Cerebellar cortex (tissue), 1 donor: ENCODE data around the gene CYTH1.

Experiments
- DNase-seq: peaks from one replicate; pipeline ENCODE4 v3.0.0-alpha.2; 2015; ENCODE audit warnings: low spot score

CYTH1 gene, protein sequence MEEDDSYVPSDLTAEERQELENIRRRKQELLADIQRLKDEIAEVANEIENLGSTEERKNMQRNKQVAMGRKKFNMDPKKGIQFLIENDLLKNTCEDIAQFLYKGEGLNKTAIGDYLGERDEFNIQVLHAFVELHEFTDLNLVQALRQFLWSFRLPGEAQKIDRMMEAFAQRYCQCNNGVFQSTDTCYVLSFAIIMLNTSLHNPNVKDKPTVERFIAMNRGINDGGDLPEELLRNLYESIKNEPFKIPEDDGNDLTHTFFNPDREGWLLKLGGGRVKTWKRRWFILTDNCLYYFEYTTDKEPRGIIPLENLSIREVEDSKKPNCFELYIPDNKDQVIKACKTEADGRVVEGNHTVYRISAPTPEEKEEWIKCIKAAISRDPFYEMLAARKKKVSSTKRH

DNA sequence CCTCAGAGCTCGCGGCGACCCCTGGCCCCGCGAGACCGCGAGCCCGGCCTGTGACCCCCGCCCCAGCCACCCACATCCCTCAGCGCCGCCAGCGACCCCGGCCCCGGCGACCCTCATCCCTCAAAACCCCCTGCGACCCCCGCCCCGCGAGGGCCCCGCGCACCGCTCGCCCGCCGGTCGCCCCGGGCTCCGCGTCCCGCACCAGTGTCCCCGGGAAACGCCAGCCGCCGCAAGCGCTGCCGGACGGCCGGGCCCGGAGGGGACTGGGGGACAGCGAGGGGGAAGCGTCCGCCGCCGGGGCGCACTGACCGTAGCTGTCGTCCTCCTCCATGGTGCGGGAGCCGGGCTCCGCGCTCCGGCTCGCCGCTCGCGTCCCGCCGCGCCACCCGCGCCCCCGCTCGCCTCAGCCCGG, at the start of gene CYTH1:
TSS of gene CYTH1 (minus strand) at position 381 of the 412 bp plus-strand sequence. CDS start at position 331, 50 bp downstream.
- DNase-seq = no peak

DNA sequence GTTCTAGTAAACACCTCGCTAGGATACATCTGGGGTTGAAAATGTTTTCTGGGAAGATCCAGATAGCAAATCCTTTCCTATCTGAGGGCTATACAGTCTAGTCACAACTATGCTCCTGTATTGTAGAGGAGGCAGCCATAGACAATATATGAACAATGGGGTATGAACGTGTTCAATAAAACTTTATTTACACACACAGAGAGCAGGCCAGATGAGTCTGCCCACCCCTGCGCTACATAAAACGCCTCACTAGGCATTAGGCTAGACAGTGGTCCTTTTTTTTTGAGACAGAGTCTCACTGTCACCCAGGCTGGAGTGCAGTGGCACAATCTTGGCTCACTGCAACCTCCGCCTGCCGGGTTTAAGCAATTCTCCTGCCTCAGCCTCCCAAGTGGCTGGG, 47.4 kb upstream of the CYTH1 start:
- no peak for DNase-seq

DNA sequence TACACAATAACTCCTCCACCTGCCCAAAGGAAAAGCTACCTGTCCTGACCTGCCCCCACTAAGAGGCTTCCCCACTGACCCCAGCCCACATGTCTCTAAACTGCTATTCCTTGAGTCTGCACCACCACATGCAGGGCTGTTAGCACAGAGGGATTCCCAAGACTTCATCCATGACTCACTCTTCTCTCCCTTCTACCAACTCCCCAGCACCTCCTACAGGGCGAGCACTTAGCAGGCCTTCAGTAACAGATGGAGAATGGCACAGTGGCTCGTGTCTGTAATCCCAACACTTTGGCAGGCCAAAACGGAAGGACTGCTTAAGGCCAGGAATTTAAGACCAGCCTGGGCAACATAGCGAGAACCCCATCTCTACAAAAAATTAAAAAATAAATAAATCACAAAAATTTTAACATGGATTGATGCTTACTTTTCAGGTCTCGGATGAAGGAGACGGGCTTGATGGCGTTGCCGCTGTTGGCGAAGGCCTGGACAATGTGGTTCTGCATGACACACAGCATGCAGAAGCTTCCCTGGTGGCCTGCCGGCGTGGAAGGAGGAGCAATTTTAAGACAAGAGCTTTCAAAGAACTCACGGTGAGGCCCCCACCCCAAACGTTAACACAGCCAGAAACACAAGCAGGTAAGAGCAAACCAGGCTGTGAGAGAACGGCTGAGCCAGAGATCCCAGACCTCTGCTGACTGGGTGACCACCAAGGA, 46.6 kb upstream of the CYTH1 start:
- no peak for DNase-seq

DNA sequence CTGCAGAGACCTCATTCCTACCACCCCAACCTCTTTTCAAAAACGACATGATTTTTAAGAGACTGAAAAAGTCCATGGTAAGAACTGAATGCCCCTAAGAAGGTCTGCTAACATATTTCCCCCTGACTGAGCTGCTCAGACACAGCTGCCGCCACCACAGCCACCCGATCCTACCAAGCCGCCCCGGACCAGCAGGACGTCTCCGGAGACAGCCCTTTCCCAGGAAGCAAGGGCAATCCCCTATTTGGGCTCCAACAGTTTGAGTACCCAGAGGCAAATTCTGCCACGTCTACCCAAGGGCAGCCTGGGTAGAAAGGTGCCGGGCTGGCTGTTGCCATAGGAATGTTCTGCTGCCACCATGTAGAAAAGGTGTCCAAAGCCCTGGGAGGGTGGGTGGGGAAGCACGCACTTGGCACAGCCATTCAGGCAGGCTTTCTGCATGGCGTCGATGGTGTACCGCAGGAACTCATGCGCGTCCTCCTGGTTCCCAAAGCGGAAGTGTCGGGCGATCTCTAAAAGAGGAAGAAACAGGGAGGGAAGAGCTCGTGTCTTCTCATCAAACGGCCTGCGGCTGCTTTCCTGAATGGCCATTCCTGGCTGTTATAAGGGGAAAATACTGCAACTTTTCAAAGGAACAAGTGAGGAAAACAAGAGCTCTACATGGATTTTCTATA, 44.9 kb upstream of the CYTH1 start:
- DNase-seq = no peak

DNA sequence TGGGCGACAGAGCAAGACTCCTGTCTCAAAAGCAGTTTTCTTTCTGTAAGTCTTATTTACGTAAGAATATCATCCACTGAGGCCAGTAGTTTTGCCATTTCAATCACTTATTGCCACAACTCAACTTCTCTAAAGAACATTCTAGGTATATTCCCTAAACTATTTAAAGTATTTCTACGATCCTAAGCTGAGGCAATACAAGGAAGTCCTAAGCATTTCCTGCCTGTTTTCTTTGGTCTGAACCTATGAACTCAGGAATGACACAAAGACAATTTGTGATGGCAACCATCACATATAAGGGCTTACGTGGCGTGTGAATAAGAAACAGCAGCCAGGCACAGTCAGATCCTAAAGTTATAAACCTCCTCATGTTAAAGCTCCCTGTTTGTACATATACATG, 44.3 kb upstream of the CYTH1 start:
- DNase-seq = no peak

DNA sequence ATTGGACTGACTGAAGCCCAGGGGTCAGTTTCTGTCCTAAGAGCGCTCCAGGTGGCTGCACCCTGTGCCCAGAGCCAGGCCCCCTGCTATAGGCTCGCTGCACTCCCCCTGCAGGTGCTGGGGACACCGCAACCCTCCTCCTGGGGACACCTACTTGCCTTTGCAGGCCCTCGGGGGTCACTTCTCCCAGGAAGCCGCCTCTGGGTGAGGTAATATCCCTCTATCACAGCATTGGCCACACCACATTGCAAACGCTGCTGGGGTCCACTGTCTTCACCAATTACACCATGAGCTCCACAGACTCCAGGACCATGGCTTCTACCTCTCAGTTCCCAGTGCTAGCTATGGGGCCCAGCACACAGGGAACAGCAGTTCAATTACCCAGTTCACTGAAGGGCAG, 43.6 kb upstream of the CYTH1 start:
- no peak for DNase-seq

DNA sequence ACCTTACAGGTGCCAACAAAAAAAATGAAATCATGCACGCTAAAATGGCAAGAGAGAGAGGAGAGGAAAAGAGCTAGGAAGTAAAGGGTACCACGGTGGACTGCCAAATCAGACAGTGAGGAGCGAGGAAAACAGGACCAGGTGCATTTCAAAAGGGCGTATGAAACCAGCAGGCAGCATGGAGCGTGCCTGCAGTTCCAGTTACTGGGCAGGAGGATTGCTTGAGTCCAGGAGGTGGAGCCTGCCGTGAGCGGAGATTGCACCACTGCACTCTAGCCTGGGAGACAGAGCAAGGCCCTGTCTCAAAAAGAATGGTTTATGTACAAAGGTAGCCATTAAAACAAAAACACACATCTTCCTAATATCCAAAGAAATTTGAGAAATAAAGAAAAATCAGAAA, 42.2 kb upstream of the CYTH1 start:
- no peak for DNase-seq

DNA sequence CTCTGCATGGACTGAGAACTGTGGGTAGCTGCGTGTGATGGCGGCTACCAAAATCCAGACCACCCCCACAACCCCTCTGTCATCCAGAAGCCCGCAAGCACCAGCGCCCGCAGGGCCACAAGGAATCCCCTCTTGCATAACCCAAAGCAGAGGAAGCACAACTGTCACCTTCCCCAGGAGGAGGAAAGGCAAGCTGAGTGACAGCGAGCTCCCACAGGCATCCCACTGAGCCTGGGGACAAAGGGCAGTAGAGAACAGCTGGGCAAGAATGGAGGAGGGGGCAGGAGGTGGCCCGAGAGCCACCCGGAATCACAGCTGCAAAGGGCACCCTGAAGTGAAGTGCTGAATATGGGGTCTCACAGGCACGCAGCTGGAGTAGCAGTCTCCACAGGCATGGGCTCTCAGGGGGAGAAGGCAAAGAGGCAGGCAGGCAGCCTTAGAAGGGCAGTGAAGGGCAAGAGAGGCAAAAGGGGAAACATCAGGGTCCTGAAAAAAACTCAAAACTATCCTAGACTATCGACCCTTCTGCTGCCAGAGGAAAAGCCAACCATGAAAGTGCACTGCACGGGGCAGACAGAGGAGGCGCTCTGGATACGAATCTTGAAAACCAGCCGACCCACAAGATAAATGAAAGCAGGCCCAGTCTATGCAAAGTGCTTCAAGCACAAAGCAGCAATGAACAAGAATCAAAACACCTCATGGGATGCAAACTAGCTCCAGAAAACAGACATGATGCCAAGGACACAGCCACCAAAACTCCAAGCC, 41.4 kb upstream of the CYTH1 start:
- DNase-seq = no peak

DNA sequence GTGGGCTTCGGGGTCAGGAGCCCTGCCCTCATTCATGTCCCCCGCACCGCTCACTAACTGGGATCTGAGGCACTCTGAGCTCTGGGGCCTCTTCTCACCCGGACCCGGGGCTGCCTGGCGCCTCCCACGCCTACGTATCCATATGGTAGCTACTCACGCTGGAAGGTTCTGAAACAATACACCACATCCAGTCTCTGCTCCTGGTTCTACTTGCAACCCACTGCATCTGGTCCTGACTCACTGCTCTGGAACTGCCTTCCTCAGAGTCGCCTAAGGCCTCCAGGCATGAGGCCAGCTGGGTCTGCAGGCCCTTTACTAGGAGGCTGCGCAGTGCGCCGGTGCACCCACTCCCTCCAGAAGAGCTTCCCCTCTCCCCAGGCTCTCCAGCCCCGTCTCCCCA, 40.5 kb upstream of the CYTH1 start:
- DNase-seq = no peak

DNA sequence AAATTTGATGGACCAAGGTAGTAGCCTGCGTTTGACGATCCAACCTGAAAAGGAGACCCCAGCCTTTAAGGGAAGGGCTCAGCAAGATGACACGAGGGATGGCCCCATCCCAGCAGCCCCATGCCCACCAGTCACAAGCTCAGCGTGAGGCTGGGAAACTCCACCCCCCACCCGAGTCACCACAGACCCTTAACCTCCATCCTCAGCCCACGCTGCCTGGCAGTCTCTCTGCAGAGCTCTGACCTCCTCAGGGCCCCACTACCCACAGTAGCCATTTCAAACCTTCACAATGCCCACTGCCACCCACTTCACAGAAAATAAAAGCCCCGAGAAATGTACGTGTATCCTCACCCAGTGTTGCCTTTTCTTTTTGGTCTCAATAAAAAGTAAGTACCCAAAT, 39.9 kb upstream of the CYTH1 start:
- no peak for DNase-seq

DNA sequence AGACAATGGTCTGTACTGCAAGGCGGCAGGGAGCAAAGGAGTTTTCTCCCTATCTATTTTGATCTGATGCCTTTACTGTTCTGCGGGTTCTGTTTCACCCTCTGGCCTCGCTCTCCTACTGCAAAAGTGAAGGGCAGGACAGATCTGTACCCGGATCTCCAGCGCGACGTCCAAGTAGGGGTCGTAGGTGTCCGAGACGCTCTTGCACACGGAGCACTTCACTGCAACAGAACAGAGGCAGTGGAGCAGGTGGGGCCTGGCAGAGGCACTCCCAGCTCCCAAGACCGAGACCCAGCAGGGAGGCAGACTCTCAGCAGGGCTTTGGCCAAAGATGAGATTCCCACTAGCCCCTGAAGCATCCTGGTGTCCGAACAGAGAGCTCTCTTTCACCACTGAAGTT, 38.8 kb upstream of the CYTH1 start:
- DNase-seq = no peak

DNA sequence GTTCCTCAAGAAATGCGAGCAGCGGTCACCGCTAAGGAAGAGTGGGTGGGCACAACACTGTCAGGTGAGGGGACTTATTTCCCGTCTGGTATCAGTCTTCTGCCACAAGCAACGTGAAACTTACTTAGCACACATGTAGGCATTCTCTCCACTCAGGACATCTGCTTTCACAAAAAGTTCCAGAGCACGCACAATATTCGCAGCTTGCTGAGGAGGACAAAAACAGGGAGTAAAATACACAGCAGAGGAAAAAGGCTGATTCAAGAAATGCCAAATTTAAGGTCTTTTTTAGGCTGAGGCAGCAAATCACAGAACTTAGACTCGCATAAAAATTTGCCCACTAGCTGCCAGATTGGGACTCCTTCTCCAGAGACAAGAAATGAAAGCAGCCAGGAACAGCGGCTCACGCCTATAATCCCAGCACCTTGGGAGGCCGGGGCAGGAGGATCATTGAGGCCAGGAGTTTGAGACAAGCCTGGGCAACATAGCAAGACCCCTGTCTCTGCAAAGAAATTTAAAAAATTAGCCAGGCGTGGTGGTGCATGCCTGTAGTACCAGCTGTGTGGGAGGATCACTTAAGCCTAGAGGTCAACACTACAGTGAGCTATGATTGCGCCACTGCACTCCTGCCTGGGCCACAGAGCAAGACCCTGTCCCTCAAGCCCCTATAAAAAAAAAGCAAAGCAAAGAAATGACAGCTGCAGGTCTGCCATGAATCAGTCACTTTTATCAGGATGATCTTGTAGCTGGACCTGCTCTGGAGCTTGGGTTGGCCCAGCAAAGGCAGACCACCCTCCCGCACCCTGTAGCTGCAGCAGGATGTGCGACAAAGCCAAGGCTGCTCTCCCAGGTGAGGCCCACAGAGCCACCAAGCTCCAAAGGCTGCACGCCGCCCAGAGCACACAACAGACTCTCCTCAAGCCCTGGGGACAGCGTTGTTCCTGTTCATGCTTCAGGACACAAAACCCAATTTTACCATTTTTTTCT, 38.0 kb upstream of the CYTH1 start:
- DNase-seq = no peak

DNA sequence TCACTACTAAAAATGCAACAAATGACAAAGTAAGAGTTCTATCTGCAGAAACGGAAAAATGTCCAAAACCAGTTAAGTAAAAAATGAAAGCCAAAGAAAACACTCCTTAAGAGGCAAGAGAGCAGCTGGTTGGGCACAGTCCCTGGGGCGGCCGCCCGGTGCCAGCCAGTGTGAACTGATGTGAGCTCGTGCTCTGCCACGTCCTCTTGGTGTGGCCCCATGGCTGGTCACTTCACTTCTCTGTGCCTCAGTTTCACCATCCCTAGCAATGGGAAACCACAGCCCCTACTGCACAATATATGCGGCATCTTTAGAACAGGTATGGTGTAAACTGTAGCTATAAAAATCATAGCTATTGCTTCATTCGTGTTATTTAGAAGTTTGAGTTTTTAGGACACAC, 37.3 kb upstream of the CYTH1 start:
- no peak for DNase-seq

DNA sequence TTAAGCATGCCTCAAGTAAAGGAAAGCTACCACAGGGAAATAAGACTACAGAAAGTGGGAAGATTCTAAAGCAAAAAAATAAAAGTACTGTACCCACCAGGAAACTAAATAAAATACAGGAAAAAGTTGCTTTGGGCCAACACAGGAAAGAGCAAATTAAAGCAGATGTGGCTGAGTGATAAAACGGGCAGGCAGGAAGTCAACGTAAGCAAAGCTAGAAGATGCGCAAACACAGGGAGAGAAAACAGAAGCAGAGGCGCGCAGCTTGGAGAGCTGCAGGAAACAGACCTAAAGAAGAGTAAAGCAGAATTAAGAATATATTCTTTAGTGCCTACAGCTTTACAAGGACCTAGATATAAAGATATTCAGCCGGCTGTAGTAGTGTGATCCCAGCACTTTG, 36.9 kb upstream of the CYTH1 start:
- no peak for DNase-seq

DNA sequence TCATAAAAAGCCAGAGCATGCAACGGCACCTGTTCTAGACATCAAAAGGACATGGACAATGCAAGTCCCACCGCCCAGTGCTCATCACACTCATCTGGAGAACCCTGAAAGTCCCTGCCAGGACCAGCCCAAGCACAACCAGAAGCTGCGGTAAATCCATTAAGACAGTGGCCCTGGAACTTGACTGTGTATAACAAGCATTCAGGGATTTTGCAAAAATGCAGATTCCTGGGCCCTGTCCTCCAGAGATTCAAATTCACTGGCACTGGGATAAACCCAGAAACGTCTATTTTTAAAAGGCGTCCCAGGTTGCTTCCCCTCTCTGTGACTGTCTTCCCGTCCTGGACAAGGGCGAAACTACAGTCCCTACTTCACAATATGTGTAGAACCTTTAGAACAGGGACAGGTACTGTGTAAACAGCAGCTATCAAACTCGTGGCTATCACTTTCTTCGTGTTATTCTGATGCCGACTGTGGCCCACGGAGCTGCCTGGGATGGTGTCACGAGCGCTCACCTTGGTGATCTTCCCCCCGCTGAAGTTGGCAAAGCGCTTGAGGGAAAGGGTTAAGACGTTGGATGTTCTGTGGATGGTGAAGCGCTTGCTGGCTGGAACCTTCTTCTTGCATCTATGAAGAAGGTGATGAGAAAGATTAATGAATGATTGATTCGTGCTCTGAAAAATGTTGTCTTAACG, 36.2 kb upstream of the CYTH1 start:
- no peak for DNase-seq

DNA sequence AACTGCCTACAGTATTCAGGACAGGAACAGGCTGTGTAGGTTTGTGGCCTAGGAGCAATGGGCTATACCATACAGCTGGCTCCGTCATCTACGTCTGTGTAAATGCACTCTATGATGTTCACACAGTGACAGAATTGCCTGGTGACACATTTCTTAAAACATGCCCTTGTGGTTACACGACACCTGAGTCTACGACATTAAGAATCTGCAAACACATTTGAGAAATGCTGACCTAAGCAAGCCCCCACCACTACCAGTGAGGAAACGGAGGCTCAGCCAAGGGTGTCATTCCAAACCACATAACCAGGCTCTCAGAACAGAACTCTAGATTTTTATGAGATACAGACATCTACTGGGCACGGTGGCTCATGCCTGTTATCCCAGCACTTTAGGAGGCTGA, 35.0 kb upstream of the CYTH1 start:
- DNase-seq = no peak

DNA sequence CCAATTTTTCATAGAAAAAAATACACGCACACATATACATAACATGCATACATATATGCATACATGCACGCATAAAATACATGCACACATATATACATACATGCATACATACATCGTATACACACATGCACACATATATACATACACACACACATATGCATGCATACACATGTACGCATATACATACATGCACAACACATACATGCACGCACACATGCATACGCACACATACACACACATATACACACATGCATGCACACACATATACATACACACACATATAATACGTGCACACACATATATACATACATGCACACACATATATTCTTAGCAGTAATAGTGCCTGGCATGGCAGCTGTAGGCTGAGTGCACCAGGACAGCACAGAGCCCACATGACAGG, 33.6 kb upstream of the CYTH1 start:
- DNase-seq = no peak

DNA sequence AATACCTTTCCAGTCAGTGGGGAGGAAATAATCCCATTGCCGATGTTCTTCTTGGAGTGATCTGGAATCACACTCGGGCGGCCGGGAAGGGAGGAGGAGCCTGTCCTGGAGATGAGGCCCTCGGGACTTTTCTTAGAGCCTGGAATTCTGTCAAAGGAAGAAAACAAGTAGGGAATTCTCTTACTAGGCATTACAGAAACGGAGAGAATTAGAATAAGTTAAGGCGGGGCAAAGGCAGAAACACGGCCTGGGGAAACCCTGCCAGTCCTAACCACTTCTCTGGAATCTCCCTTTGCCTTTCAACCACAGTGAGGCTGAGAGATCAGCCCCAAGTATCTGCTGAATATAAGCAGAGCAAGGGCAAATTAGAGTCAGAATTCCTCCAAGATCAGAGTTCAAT, 30.8 kb upstream of the CYTH1 start:
- DNase-seq = no peak

DNA sequence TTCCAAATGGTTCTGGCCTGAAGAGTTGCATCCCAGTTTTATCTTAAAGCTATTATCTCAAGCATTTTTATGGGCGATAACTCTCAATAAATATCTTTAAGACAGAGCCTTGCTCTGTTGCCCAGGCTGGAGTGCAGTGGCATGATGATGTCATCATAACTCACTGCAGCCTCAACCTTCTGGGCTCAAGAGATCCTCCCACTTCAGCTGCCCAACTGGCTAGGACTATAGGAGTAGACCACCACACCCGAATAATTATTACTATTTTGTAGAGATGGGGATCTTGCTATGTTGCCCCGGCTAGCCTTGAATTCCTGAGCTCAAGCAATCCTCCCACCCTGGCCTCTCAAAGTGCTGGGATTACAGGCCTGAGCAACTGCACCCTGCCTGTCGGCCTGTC, 26.1 kb upstream of the CYTH1 start:
- no peak for DNase-seq

DNA sequence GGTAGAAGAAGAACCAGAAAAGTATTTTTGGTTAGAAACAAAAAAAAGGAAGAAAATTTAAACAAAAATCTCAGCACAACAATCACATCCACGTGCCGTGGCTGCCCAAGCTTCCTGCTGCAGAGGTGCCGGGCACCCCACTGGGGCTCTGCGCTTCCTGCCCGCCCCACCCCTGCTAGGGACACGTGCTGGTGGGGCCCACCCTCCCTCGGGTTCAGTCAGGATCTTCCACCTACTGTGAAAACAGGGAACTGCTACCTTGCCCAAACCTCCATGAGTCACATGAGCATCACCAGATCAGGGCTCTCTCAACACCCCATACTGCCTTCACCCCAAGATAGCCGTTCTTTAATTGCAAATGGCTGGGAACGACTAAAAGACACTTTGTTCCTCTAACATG, 24.4 kb upstream of the CYTH1 start:
- no peak for DNase-seq

DNA sequence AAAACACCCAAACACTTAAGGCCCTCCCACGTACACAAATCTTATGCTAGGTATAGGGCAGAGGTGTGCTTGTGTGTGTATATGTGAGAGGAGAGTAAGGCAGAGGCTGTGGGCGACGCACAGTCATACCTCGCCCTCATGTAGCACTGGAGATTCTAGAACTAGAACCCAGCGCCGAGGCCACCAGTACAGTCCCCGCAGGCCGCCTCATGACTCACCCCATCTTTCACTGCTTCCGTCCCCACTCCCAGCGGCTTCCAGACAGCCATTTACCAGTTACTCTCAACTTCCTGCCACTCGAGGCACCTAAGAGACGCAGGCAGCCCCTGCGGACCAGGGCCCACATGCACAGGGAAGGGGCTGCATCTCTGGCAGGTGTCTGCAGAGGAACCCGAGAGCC, 23.2 kb upstream of the CYTH1 start:
- no peak for DNase-seq
